Body of pancreas (tissue), 4 donors: ENCODE measurements around the gene PDZD7.

Source experiments
- CTCF ChIP-seq, 7 experiments: fragments of 450-650 bp in 4 of 7; fragments of 200-600 bp in 3 of 7; sonication (generic) in 3 of 7; IDR thresholded peaks; one replicate each; pipeline ENCODE4 v1.5.1; 2016 to 2019; ENCODE audit warnings: antibody characterized with exemption in 7 of 7
- POLR2A ChIP-seq, 3 donors: fragments of 450-650 bp; IDR thresholded peaks; one replicate each; pipeline ENCODE4 v1.6.1; 2016; ENCODE audit warnings: antibody characterized with exemption in 3 of 3, mild to moderate bottlenecking in 2 of 3

DNA sequence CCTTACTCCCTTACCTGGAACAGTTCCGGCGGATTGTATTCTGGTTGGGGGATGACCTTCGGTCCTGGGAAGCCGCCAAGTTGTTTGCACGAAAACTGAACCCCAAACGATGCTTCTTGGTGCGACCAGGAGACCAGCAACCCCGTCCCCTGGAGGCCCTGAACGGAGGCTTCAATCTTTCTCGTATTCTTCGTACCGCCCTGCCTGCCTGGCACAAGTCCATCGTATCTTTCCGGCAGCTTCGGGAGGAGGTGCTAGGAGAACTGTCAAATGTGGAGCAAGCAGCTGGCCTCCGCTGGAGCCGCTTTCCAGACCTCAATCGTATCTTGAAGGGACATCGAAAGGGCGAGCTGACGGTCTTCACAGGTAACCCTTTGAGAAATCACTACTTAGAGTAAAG is 41.8 kb downstream of the PDZD7 start:
- TF ChIP-seq CTCF (IDR thresholded peaks at IDR 0.05) (no peak), POLR2A (IDR thresholded peaks at IDR 0.05) (no peak)
